Neural cell (in vitro differentiated cells): ENCODE data around the gene ARHGAP29. TPM values are rescaled to one million over a fixed set of nuclear protein-coding genes. Genes with fewer than 3 reads are reported as not detected.

ENCODE experiments used
- H2AFZ ChIP-seq: fragments of 200-600, 300-800 bp; sonication (generic), shearing (Covaris generic); 2 replicates; pipeline ENCODE4 v1.6.0; 2014; ENCODE audit warnings: low read depth, mild to moderate bottlenecking, antibody characterized with exemption, low read length, moderate library complexity
- H3F3A ChIP-seq: fragments of 200-600 bp; shearing (Covaris generic); 2 replicates; pipeline ENCODE4 v1.6.1; 2016; ENCODE audit warnings: mild to moderate bottlenecking, moderate library complexity, mixed read lengths, antibody characterized with exemption, low read length; ENCODE audit not compliant: insufficient read depth, poor library complexity, severe bottlenecking
- H3K27ac ChIP-seq: fragments of 200-600, 300-800 bp; sonication (generic), shearing (Covaris generic); 2 replicates; pipeline ENCODE4 v1.5.1; 2014; ENCODE audit warnings: mild to moderate bottlenecking, low read length, moderate library complexity
- H3K27me3 ChIP-seq: fragments of 300-800, 200-600 bp; sonication (generic), shearing (Covaris generic); 2 replicates; pipeline ENCODE4 v1.6.0; 2014; ENCODE audit warnings: mild to moderate bottlenecking, low read depth, low read length, moderate library complexity; ENCODE audit not compliant: insufficient read depth
- H3K36me3 ChIP-seq: fragments of 300-800, 200-600 bp; sonication (generic), shearing (Covaris generic); 2 replicates; pipeline ENCODE4 v1.5.1; 2014; ENCODE audit warnings: mild to moderate bottlenecking, antibody characterized with exemption, low read length, moderate library complexity; ENCODE audit not compliant: insufficient read depth
- H3K4me2 ChIP-seq: fragments of 300-800, 200-600 bp; sonication (generic), shearing (Covaris generic); 2 replicates; pipeline ENCODE4 v1.6.0; 2014; ENCODE audit warnings: mild to moderate bottlenecking, low read length
- H3K4me3 ChIP-seq: fragments of 300-800, 200-600 bp; sonication (generic), shearing (Covaris generic); 2 replicates; pipeline ENCODE4 v1.5.1; 2014; ENCODE audit warnings: mild to moderate bottlenecking, low read length, moderate library complexity
- H3K79me2 ChIP-seq: fragments of 200-600 bp; shearing (Covaris generic); replicated peaks from 2 replicates; pipeline ENCODE4 v1.6.0; 2014; ENCODE audit warnings: mild to moderate bottlenecking, low read length, moderate library complexity; ENCODE audit not compliant: insufficient read depth
- H3K9ac ChIP-seq: fragments of 300-800, 200-600 bp; sonication (generic), shearing (Covaris generic); 2 replicates; pipeline ENCODE4 v1.6.1; 2016; ENCODE audit warnings: mild to moderate bottlenecking, low read length, mixed read lengths
- H3K9me2 ChIP-seq: fragments of 200-600 bp; shearing (Covaris generic); 2 replicates; pipeline ENCODE4 v1.6.1; 2016; ENCODE audit warnings: mild to moderate bottlenecking, low read length, mixed read lengths; ENCODE audit not compliant: insufficient read depth
- H3K9me3 ChIP-seq: fragments of 200-600, 300-800 bp; sonication (generic), shearing (Covaris generic); 2 replicates; pipeline ENCODE4 v1.6.1; 2016; ENCODE audit warnings: mild to moderate bottlenecking, mixed run types, low read length, moderate library complexity, mixed read lengths
- H4K20me1 ChIP-seq: fragments of 200-600 bp; shearing (Covaris generic); 2 replicates; pipeline ENCODE4 v1.6.1; 2016; ENCODE audit warnings: mild to moderate bottlenecking, mixed run types; ENCODE audit not compliant: insufficient read depth
- EP300 ChIP-seq: fragments of 450-650 bp; conservative IDR thresholded peaks from 2 replicates; pipeline ENCODE4 v1.6.1; 2014; ENCODE audit warnings: antibody characterized with exemption, mild to moderate bottlenecking, moderate library complexity; ENCODE audit not compliant: poor library complexity, severe bottlenecking
- EZH2 ChIP-seq: fragments of 200-600, 300-800 bp; shearing (Covaris generic), sonication (generic); IDR thresholded peaks from 2 replicates; pipeline ENCODE4 v1.6.1; 2014; ENCODE audit warnings: antibody characterized with exemption, low read length, borderline replicate concordance, mild to moderate bottlenecking; ENCODE audit not compliant: insufficient read depth, poor library complexity, severe bottlenecking
- MXI1 ChIP-seq: fragments of 450-650 bp; conservative IDR thresholded peaks from 2 replicates; pipeline ENCODE4 v1.6.1; 2014; ENCODE audit warnings: antibody characterized with exemption, mild to moderate bottlenecking; ENCODE audit not compliant: poor library complexity, severe bottlenecking
- POLR2AphosphoS5 ChIP-seq: IDR thresholded peaks from 2 replicates; pipeline ENCODE4 v1.6.1; 2012
- RAD21 ChIP-seq: fragments of 450-650 bp; conservative IDR thresholded peaks from 2 replicates; pipeline ENCODE4 v1.6.1; 2014; ENCODE audit warnings: antibody characterized with exemption, mild to moderate bottlenecking, moderate library complexity
- SMC3 ChIP-seq: fragments of 450-650 bp; conservative IDR thresholded peaks from 2 replicates; pipeline ENCODE4 v1.6.1; 2014; ENCODE audit warnings: antibody characterized with exemption, mild to moderate bottlenecking, moderate library complexity; ENCODE audit not compliant: poor library complexity
- TAF1 ChIP-seq: IDR thresholded peaks from 2 replicates; pipeline ENCODE4 v1.6.1; 2012; ENCODE audit warnings: low read depth
- polyA plus RNA-seq: library from polyadenylated mRNA; depleted of rRNA; stranded (reverse); fragments of >200 nt; gene quantifications from 2 replicates; pipeline ENCODE4 v1.2.3, GENCODE V29; 2014
- TF ChIP-seq, protein P1 (sequence below): IDR thresholded peaks from 2 replicates; pipeline ENCODE4 v1.6.1; 2012; ENCODE audit warnings: borderline replicate concordance
- TF ChIP-seq, protein P2 (sequence below): fragments of 450-650 bp; IDR thresholded peaks from 2 replicates; pipeline ENCODE4 v1.5.1; 2014; ENCODE audit warnings: antibody characterized with exemption, mild to moderate bottlenecking, moderate library complexity; ENCODE audit not compliant: poor library complexity, severe bottlenecking

Gene ARHGAP29
- polyA plus RNA-seq, 1 donor from 2014 or later: 1.2 TPM

DNA sequence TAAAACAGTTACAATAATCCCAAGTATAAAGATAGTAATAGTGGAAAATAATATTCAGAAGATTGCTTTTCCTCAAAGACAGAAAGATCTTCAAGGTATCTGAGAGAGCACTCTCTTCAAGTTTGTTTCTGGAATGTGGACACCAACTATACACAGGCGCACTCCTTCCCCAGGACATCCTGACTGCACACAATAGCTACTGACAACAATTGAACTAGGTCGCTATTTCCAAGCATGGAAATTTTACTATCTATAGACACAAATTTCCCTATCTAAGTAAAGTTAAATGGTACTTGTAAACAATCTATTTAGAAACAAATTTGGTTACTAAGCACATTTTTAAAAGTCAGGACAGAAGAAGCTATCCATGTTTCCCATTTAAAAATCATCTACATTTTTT, 19.1 kb downstream of the ARHGAP29 start:
- H3K9ac ChIP-seq: no peak overlapping the region
- no peaks in the 10 kb centered on the region for H4K20me1 ChIP-seq
- no peak overlapping the region for H3K4me2 ChIP-seq
- no peak overlapping the region for H2AFZ ChIP-seq
- no peaks in the 10 kb centered on the region for H3F3A ChIP-seq
- no peak overlapping the region for H3K27ac ChIP-seq
- no peaks in the 10 kb centered on the region for H3K79me2 ChIP-seq
- no peaks in the 10 kb centered on the region for H3K9me3 ChIP-seq
- H3K9me2 ChIP-seq: no peaks in the 10 kb centered on the region
- TF ChIP-seq EP300: no peak
- no peak for TF ChIP-seq SMC3
- H3K27me3 ChIP-seq: no peaks in the 10 kb centered on the region
- no peak overlapping the region for H3K4me3 ChIP-seq
- H3K36me3 ChIP-seq: no peaks in the 10 kb centered on the region

DNA sequence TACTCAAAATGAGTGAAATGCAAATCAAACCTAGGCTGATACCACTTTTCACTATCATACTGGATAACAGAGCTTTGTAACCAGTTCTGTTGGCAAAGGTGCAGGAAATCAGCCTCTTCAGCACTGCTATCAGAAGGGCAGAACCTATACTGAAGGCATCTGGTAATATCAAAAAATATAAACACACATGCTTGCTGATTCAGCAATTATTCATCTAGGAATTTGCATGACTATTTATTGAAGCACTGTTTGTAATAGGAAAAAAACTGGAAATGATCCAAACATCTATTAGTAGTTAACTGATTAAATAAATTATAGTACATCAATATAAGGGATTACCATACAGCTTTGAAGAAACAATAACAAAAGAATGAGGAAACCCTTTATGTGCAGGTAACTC, 21.4 kb downstream of the ARHGAP29 start:
- H2AFZ ChIP-seq: no peak overlapping the region
- no peak overlapping the region for H3K9ac ChIP-seq
- H3K4me2 ChIP-seq: no peak overlapping the region
- H3F3A ChIP-seq: no peaks in the 10 kb centered on the region
- no peak overlapping the region for H3K27ac ChIP-seq
- no peaks in the 10 kb centered on the region for H3K9me3 ChIP-seq
- no peak for TF ChIP-seq MXI1
- no peak for TF ChIP-seq TAF1
- no peak for TF ChIP-seq EP300
- TF ChIP-seq, protein P1, sequence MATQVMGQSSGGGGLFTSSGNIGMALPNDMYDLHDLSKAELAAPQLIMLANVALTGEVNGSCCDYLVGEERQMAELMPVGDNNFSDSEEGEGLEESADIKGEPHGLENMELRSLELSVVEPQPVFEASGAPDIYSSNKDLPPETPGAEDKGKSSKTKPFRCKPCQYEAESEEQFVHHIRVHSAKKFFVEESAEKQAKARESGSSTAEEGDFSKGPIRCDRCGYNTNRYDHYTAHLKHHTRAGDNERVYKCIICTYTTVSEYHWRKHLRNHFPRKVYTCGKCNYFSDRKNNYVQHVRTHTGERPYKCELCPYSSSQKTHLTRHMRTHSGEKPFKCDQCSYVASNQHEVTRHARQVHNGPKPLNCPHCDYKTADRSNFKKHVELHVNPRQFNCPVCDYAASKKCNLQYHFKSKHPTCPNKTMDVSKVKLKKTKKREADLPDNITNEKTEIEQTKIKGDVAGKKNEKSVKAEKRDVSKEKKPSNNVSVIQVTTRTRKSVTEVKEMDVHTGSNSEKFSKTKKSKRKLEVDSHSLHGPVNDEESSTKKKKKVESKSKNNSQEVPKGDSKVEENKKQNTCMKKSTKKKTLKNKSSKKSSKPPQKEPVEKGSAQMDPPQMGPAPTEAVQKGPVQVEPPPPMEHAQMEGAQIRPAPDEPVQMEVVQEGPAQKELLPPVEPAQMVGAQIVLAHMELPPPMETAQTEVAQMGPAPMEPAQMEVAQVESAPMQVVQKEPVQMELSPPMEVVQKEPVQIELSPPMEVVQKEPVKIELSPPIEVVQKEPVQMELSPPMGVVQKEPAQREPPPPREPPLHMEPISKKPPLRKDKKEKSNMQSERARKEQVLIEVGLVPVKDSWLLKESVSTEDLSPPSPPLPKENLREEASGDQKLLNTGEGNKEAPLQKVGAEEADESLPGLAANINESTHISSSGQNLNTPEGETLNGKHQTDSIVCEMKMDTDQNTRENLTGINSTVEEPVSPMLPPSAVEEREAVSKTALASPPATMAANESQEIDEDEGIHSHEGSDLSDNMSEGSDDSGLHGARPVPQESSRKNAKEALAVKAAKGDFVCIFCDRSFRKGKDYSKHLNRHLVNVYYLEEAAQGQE: no peak
- TF ChIP-seq EZH2: no peak
- TF ChIP-seq SMC3: no peak
- no peak for TF ChIP-seq RAD21
- TF ChIP-seq POLR2AphosphoS5: no peak
- TF ChIP-seq, protein P2, sequence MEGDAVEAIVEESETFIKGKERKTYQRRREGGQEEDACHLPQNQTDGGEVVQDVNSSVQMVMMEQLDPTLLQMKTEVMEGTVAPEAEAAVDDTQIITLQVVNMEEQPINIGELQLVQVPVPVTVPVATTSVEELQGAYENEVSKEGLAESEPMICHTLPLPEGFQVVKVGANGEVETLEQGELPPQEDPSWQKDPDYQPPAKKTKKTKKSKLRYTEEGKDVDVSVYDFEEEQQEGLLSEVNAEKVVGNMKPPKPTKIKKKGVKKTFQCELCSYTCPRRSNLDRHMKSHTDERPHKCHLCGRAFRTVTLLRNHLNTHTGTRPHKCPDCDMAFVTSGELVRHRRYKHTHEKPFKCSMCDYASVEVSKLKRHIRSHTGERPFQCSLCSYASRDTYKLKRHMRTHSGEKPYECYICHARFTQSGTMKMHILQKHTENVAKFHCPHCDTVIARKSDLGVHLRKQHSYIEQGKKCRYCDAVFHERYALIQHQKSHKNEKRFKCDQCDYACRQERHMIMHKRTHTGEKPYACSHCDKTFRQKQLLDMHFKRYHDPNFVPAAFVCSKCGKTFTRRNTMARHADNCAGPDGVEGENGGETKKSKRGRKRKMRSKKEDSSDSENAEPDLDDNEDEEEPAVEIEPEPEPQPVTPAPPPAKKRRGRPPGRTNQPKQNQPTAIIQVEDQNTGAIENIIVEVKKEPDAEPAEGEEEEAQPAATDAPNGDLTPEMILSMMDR: no peak
- H4K20me1 ChIP-seq: no peaks in the 10 kb centered on the region
- H3K36me3 ChIP-seq: no peaks in the 10 kb centered on the region
- H3K27me3 ChIP-seq: no peaks in the 10 kb centered on the region
- no peaks in the 10 kb centered on the region for H3K9me2 ChIP-seq
- no peaks in the 10 kb centered on the region for H3K79me2 ChIP-seq
- H3K4me3 ChIP-seq: no peak overlapping the region

DNA sequence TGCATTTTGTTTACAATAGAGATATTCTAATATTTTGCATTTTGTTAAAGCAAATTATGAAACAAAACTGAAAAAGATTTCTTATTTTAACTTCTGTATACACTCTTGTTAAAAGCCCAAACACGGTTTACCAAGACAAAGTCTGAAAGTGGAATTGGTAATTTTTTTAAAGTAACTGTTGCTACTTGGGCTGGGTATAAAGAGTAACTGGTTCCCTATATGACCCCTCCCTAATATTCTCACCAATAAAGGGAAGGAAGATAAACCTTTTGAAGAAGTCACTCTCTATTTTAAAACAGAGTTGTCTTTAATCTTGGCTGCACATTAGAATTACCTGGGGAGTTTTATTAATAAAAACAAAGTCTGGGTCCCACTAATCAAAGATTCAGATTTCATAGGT, 27.4 kb downstream of the ARHGAP29 start:
- Histone ChIP-seq H3K4me2 (no peak overlapping the region), H3K9me2 (no peaks in the 10 kb centered on the region), H3K27ac (no peak overlapping the region), H2AFZ (no peak overlapping the region), H4K20me1 (no peaks in the 10 kb centered on the region), H3K4me3 (no peak overlapping the region), H3K9me3 (no peaks in the 10 kb centered on the region), H3K27me3 (no peaks in the 10 kb centered on the region), H3K9ac (no peak overlapping the region), H3F3A (no peaks in the 10 kb centered on the region), H3K36me3 (no peaks in the 10 kb centered on the region), H3K79me2 (no peaks in the 10 kb centered on the region)
- no peak for TF ChIP-seq EZH2
- no peak for TF ChIP-seq POLR2AphosphoS5
- TF ChIP-seq SMC3: no peak
- TF ChIP-seq, protein P2: no peak
- no peak for TF ChIP-seq MXI1
- TF ChIP-seq TAF1: no peak
- no peak for TF ChIP-seq RAD21
